SH-SY5Y (cell line): ENCODE results near the gene GORASP1.

ENCODE experiments used
- GATA2 ChIP-seq: IDR thresholded peaks from 2 replicates; pipeline ENCODE4 v1.6.1; 2011; ENCODE audit warnings: mild to moderate bottlenecking, low read depth, low read length
- GATA3 ChIP-seq: IDR thresholded peaks from 2 replicates; pipeline ENCODE4 v1.6.1; 2011; ENCODE audit warnings: low read depth, mild to moderate bottlenecking, low read length, moderate library complexity

- TF ChIP-seq GATA2 (no peak), GATA3 (no peak)
Measured at GRCh38 chr3:39103791-39104552, 3.5 kb downstream of the GORASP1 start.
